B cell (primary cell): ENCODE data around the gene LPCAT1. TPM values are rescaled to one million over a fixed set of nuclear protein-coding genes. Genes with fewer than 3 reads are reported as not detected.
A peak's percentile ranks its signal among the peaks of the same experiment; 100 is the strongest.
"Not testable (repeated sequence)": the region's sequence is repeated elsewhere in the genome, so short reads cannot be mapped to it uniquely, and the experiment has no call there.

ENCODE experiments used
- ATAC-seq: fragments of 200-7000 bp; cut with Tn5 transposase; one replicate; pipeline ENCODE4 v1.10.0; 2021; ENCODE audit warnings: low read depth, mild to moderate bottlenecking, moderate number of reproducible peaks, moderate library complexity
- CTCF ChIA-PET: fragments of 350-600 bp; sonication (Branson Sonifier 250); formaldehyde crosslinking; loops from one replicate; lab custom pipeline; 2021; ENCODE audit warnings: antibody characterized with exemption, inconsistent platforms; lab: Charles Lee
- POLR2A ChIA-PET: fragments of 350-600 bp; sonication (Branson Sonifier 250); formaldehyde crosslinking; loops from one replicate; lab custom pipeline; 2021; ENCODE audit warnings: antibody characterized with exemption; lab: Charles Lee
- DNase-seq: peaks from one replicate; pipeline ENCODE4 v3.0.0; 2013
- H2AFZ ChIP-seq: 2 replicates; pipeline ENCODE4 v1.6.1; 2012; ENCODE audit warnings: mild to moderate bottlenecking, low read depth, low read length; ENCODE audit not compliant: insufficient read depth, poor library complexity, severe bottlenecking
- H3K27ac ChIP-seq, 2 donors: 1 replicate in 1 of 2; 2 replicates in 1 of 2; pipeline ENCODE4 v1.5.1; 2012 to 2013; ENCODE audit warnings: low read length in 2 of 2, mild to moderate bottlenecking in 2 of 2, moderate library complexity in 1 of 2
- H3K27me3 ChIP-seq, 4 experiments: fragments of 200-600 bp in 1 of 4; sonication (generic) in 1 of 4; replicated peaks in 1 of 4; 1 replicate in 2 of 4; 2 replicates in 2 of 4; pipeline versions ENCODE4 v1.6.1 to v1.7.0; 2013 to 2016; ENCODE audit warnings: low read length in 3 of 4, mild to moderate bottlenecking in 2 of 4, mixed read lengths in 1 of 4, moderate library complexity in 1 of 4; ENCODE audit not compliant: insufficient read depth in 4 of 4, control insufficient read depth in 3 of 4; ENCODE audit errors: control extremely low read depth in 1 of 4
- H3K36me3 ChIP-seq, 2 experiments: replicated peaks in 1 of 2; 1 replicate in 1 of 2; 2 replicates in 1 of 2; pipeline versions ENCODE4 v1.6.1 to v1.7.1; 2013; ENCODE audit warnings: low read length in 1 of 2; ENCODE audit not compliant: insufficient read depth in 2 of 2, control insufficient read depth in 1 of 2; ENCODE audit errors: control extremely low read depth in 1 of 2, extremely low read depth in 1 of 2
- H3K4me1 ChIP-seq, 2 donors: fragments of 200-600 bp in 1 of 2; sonication (generic) in 1 of 2; 1 replicate in 1 of 2; 2 replicates in 1 of 2; pipeline versions ENCODE4 v1.5.1 to v1.6.1; 2013 to 2017; ENCODE audit warnings: low read length in 2 of 2; ENCODE audit not compliant: control insufficient read depth in 2 of 2, insufficient read depth in 2 of 2
- H3K4me2 ChIP-seq: replicated peaks from 2 replicates; pipeline ENCODE3; 2012; ENCODE audit warnings: mild to moderate bottlenecking, low read depth, low read length; ENCODE audit not compliant: poor library complexity, severe bottlenecking
- H3K4me3 ChIP-seq, 5 experiments: fragments of 200-600 bp in 1 of 5; sonication (generic) in 1 of 5; 1 replicate in 3 of 5; 2 replicates in 2 of 5; pipeline versions ENCODE4 v1.5.1 to v1.7.0; 2011 to 2016; ENCODE audit warnings: low read length in 4 of 5, mild to moderate bottlenecking in 4 of 5, low read depth in 2 of 5, control low read depth in 1 of 5, moderate library complexity in 1 of 5; ENCODE audit not compliant: insufficient read depth in 1 of 5; ENCODE audit errors: control extremely low read depth in 1 of 5, extremely low read depth in 1 of 5
- H3K79me2 ChIP-seq: fragments of 200-600 bp; sonication (generic); one replicate; pipeline ENCODE4 v1.6.0; 2016; ENCODE audit warnings: low read length; ENCODE audit not compliant: control insufficient read depth, insufficient read depth
- H3K9ac ChIP-seq: fragments of 200-600 bp; sonication (generic); 2 replicates; pipeline ENCODE4 v1.6.1; 2017; ENCODE audit warnings: mild to moderate bottlenecking, low read length, moderate library complexity
- H3K9me3 ChIP-seq, 3 donors: one replicate each; pipeline versions ENCODE4 v1.6.1 to v1.7.1; 2013; ENCODE audit warnings: low read length in 2 of 3; ENCODE audit not compliant: control insufficient read depth in 2 of 3, insufficient read depth in 1 of 3; ENCODE audit errors: control extremely low read depth in 1 of 3
- H4K20me1 ChIP-seq: 2 replicates; pipeline ENCODE4 v1.6.0; 2012; ENCODE audit warnings: mild to moderate bottlenecking, low read length; ENCODE audit not compliant: insufficient read depth, control insufficient read depth, poor library complexity, severe bottlenecking
- H3K27ac Mint-ChIP-seq: one replicate; pipeline ENCODE4 v1.8.0; 2021; ENCODE audit warnings: mixed read lengths
- H3K27me3 Mint-ChIP-seq: one replicate; pipeline ENCODE4 v1.8.0; 2021; ENCODE audit warnings: mixed read lengths
- H3K4me1 Mint-ChIP-seq: one replicate; pipeline ENCODE4 v1.8.0; 2021; ENCODE audit warnings: mixed read lengths
- H3K4me3 Mint-ChIP-seq: one replicate; pipeline ENCODE4 v1.8.0; 2021; ENCODE audit warnings: mixed read lengths
- H3K9me3 Mint-ChIP-seq: one replicate; pipeline ENCODE4 v1.8.0; 2022; ENCODE audit warnings: mixed read lengths; ENCODE audit not compliant: insufficient read depth
- EZH2 ChIP-seq: IDR thresholded peaks from 2 replicates; pipeline ENCODE4 v1.6.1; 2012; ENCODE audit warnings: borderline replicate concordance, low read depth, mild to moderate bottlenecking, moderate library complexity, low read length; ENCODE audit not compliant: insufficient read depth, poor library complexity, severe bottlenecking
- WGBS: methylation state at CpG from one replicate; pipeline ENCODE4 v1.1.5; 2013; ENCODE audit warnings: missing lambda C conversion rate; ENCODE audit not compliant: insufficient coverage; 5-methylcytosine and 5-hydroxymethylcytosine counted together
- intact Hi-C: fragments of 100-400 bp; cut with micrococcal nuclease; formaldehyde crosslinking; loops from one replicate; pipeline ENCODE4 v1.10.0; 2022
- polyA plus RNA-seq: library from polyadenylated mRNA; depleted of rRNA; stranded (reverse); fragments of >200 nt; gene quantifications from 2 replicates; pipeline ENCODE4 v1.2.3, GENCODE V29; 2012
- total RNA-seq, 2 donors: library from RNA; stranded (reverse); fragments of 120-200 nt in 1 of 2; gene quantifications; 1 replicate in 1 of 2; 2 replicates in 1 of 2; pipeline versions ENCODE4 v1.2.3 to v1.2.4, GENCODE V29; 2013 to 2022
- TF ChIP-seq, protein P1 (sequence below): fragments of 200-600 bp; IDR thresholded peaks from one replicate; pipeline ENCODE4 v1.8.0; 2022; ENCODE audit warnings: antibody characterized with exemption, mild to moderate bottlenecking

The LPCAT1 gene
- total and polyA plus RNA-seq, 2 donors (not counting 1 experiment from before 2014, with no cell fraction given): 94.8 to 159 TPM

DNA sequence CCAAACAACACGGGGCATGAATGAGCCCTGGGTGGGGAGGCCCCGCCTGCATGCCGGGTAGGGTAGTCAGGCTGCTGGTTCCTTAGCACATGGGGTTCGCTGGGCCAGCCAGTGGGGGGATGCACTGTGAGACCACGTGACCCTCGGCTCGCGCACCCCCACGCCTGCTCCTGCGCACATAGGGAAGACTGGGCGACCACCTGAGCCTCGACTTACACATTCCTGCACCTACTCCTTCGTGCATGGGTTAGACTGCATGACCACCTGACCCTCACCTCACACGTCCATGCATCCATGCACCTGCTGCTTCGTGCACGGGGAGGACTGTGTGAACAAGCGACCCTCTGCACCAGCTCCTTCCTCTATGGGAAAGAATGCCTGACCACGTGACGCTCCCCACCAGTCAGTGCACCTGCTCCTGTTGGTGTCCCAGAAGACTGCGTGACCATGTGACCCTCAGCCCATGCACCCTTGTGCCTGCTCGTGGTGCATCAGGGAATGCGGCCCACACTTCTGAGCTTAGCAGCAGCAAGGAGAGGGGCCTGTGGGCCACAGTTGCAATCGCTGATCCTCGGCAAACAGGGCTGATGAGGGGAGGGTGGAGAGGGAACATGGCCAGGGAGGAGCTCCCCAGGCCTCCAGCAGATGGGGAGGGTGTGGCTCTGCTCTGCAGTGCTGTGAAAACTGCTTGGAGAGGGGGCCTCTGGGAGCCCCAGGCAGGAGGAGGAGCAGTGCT is 18.1 kb downstream of the LPCAT1 start:
- ATAC-seq (no peak), DNase-seq (no peak)
- peaks cover 0 to 35% of the 10 kb centered on the region in 2 experiments for H3K36me3 ChIP-seq
- peak overlapping the region; percentile 91 to 96 for H3K27ac ChIP-seq
- TF ChIP-seq, protein P1, sequence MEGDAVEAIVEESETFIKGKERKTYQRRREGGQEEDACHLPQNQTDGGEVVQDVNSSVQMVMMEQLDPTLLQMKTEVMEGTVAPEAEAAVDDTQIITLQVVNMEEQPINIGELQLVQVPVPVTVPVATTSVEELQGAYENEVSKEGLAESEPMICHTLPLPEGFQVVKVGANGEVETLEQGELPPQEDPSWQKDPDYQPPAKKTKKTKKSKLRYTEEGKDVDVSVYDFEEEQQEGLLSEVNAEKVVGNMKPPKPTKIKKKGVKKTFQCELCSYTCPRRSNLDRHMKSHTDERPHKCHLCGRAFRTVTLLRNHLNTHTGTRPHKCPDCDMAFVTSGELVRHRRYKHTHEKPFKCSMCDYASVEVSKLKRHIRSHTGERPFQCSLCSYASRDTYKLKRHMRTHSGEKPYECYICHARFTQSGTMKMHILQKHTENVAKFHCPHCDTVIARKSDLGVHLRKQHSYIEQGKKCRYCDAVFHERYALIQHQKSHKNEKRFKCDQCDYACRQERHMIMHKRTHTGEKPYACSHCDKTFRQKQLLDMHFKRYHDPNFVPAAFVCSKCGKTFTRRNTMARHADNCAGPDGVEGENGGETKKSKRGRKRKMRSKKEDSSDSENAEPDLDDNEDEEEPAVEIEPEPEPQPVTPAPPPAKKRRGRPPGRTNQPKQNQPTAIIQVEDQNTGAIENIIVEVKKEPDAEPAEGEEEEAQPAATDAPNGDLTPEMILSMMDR: no peak
- TF ChIP-seq EZH2: no peak
- Mint-ChIP-seq H3K27ac (peak overlapping the region; percentile 83), H3K4me3 (peak overlapping the region; percentile 62), H3K9me3 (no peaks in the 10 kb centered on the region), H3K27me3 (no peaks in the 10 kb centered on the region), H3K4me1 (peaks cover 74% of the 10 kb centered on the region)
- peak overlapping the region; percentile 41 for H3K4me2 ChIP-seq
- H4K20me1 ChIP-seq: peaks cover 10% of the 10 kb centered on the region
- 72% methylated on average over 24 of the region's 24 CpGs for WGBS
- no peak overlapping the region for H2AFZ ChIP-seq
- no peak overlapping the region for H3K4me3 ChIP-seq
- H3K4me1 ChIP-seq: peaks cover 58 to 73% of the 10 kb centered on the region in 2 donors
- H3K9me3 ChIP-seq: peaks cover 0 to 3% (median 0%) of the 10 kb centered on the region in 3 donors
- ChIA-PET CTCF (interaction anchor here (0.8 to 1.3 kb wide), 3 partner anchors 26 to 125 kb away, joined by 3 to 4 read pairs (median 3); no protein-coding TSS in a partner anchor), POLR2A (interaction anchor here (0.8 kb wide), 1 partner anchor 125 kb away, joined by 3 read pairs; no protein-coding TSS in a partner anchor)
- intact Hi-C loops: no loop called here
- no peaks in the 10 kb centered on the region for H3K27me3 ChIP-seq
- peaks cover 91% of the 10 kb centered on the region for H3K79me2 ChIP-seq
- H3K9ac ChIP-seq: no peak overlapping the region

DNA sequence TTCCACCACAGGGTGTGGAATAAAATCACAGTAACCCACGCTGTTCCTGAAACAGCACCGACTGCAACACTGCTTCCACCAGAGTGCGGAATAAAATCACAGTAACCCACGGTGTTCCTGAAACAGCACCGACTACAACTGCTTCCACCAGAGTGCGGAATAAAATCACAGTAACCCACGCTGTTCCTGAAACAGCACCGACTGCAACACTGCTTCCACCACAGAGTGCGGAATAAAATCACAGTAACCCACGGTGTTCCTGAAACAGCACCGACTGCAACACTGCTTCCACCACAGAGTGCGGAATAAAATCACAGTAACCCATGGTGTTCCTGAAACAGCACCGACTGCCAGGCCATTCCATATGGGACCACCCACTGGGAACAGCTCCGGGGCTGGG is 18.7 kb downstream of the LPCAT1 start:
- H4K20me1 ChIP-seq, ATAC-seq, H3K9me3 ChIP-seq, DNase-seq, H3K27me3 Mint-ChIP-seq, H3K9me3 Mint-ChIP-seq, intact Hi-C loops, H2AFZ ChIP-seq, H3K27me3 ChIP-seq: not testable (repeated sequence)
- H3K27ac ChIP-seq: peak overlapping the region; percentile 91 to 96
- Mint-ChIP-seq H3K27ac (peak overlapping the region; percentile 83), H3K4me3 (peak overlapping the region; percentile 62), H3K4me1 (peaks cover 72% of the 10 kb centered on the region)
- peak overlapping the region; percentile 56 for H3K9ac ChIP-seq
- peak overlapping the region; percentile 77 for H3K4me2 ChIP-seq
- H3K36me3 ChIP-seq: peaks cover 0 to 34% of the 10 kb centered on the region in 2 experiments
- ChIA-PET POLR2A (interaction anchor here (3.4 kb wide), 1 partner anchor 21 kb away, joined by 36 read pairs; no protein-coding TSS in a partner anchor), CTCF (interaction anchor here (3.5 to 4.4 kb wide), 2 partner anchors 14 to 24 kb away, joined by 34 to 81 read pairs; no protein-coding TSS in a partner anchor)
- H3K4me1 ChIP-seq: peaks cover 64 to 73% of the 10 kb centered on the region in 2 donors
- H3K4me3 ChIP-seq: peak overlapping the region in 2 of 5 experiments; percentile 2 to 54
- peaks cover 91% of the 10 kb centered on the region for H3K79me2 ChIP-seq
- WGBS: 69% methylated on average over 14 of the region's 14 CpGs
